Endodermal cell (in vitro differentiated cells): ENCODE data around the gene MAP7. TPM values are rescaled to one million over a fixed set of nuclear protein-coding genes. Genes with fewer than 3 reads are reported as not detected.

Experiments used
- DNase-seq: peaks from one replicate; pipeline ENCODE4 v3.0.0-alpha.2; 2017
- H3K27ac ChIP-seq: 2 replicates; pipeline ENCODE4 v1.5.1; 2013; ENCODE audit warnings: mild to moderate bottlenecking, low read depth, low read length, moderate library complexity
- H3K27me3 ChIP-seq: 2 replicates; pipeline ENCODE4 v1.6.1; 2013; ENCODE audit warnings: mild to moderate bottlenecking, low read length, moderate library complexity; ENCODE audit not compliant: insufficient read depth, control insufficient read depth, poor library complexity, severe bottlenecking
- H3K36me3 ChIP-seq: 2 replicates; pipeline ENCODE4 v1.7.0; 2013; ENCODE audit warnings: mild to moderate bottlenecking, low read length, moderate library complexity; ENCODE audit not compliant: control insufficient read depth, insufficient read depth
- H3K4me1 ChIP-seq: one replicate; pipeline ENCODE4 v1.7.0; 2013; ENCODE audit warnings: low read length; ENCODE audit not compliant: control insufficient read depth, insufficient read depth
- H3K4me3 ChIP-seq: 2 replicates; pipeline ENCODE4 v1.5.1; 2013; ENCODE audit warnings: mild to moderate bottlenecking, low read length, moderate library complexity
- H3K9ac ChIP-seq: 2 replicates; pipeline ENCODE4 v1.6.1; 2013; ENCODE audit warnings: mild to moderate bottlenecking, low read length, moderate library complexity; ENCODE audit not compliant: poor library complexity, severe bottlenecking; ENCODE audit errors: extremely low read depth
- H3K9me3 ChIP-seq: 2 replicates; pipeline ENCODE4 v1.6.1; 2013; ENCODE audit warnings: mild to moderate bottlenecking, low read length, moderate library complexity; ENCODE audit not compliant: control insufficient read depth
- H3K27ac Mint-ChIP-seq: 2 replicates; pipeline ENCODE4 v1.8.0; 2020; ENCODE audit warnings: mixed read lengths
- H3K27me3 Mint-ChIP-seq: 2 replicates; pipeline ENCODE4 v1.8.0; 2021; ENCODE audit warnings: mild to moderate bottlenecking, mixed read lengths; ENCODE audit not compliant: insufficient read depth
- H3K36me3 Mint-ChIP-seq: 2 replicates; pipeline ENCODE4 v1.8.0; 2020; ENCODE audit warnings: low read depth, mixed read lengths
- H3K4me1 Mint-ChIP-seq: 2 replicates; pipeline ENCODE4 v1.8.0; 2020; ENCODE audit warnings: mixed read lengths
- H3K4me3 Mint-ChIP-seq: 2 replicates; pipeline ENCODE4 v1.8.0; 2020; ENCODE audit warnings: mild to moderate bottlenecking, moderate library complexity, mixed read lengths
- H3K9me3 Mint-ChIP-seq: 2 replicates; pipeline ENCODE4 v1.8.0; 2020; ENCODE audit warnings: mild to moderate bottlenecking, mixed read lengths
- CTCF ChIP-seq: fragments of 200-600 bp; sonication (generic); conservative IDR thresholded peaks from 2 replicates; pipeline ENCODE4 v1.5.0; 2021; ENCODE audit warnings: antibody characterized with exemption, mild to moderate bottlenecking
- WGBS, 2 experiments: methylation state at CpG; one replicate each; pipeline versions ENCODE4 v1.1.5 to v1.1.7; 2013; ENCODE audit warnings: missing lambda C conversion rate in 2 of 2, mixed read lengths in 1 of 2; ENCODE audit not compliant: insufficient coverage in 1 of 2, insufficient read length in 1 of 2; 5-methylcytosine and 5-hydroxymethylcytosine counted together
- total RNA-seq, 2 donors: library from RNA; stranded (reverse); fragmentation: NEBNext Ultra II Directional in 1 of 2; extraction: Animal tissue kit (Norgen Biotek cat#: 25700) in 1 of 2; gene quantifications; 2 replicates in 1 of 2; 3 replicates in 1 of 2; pipeline ENCODE4 v1.2.1, GENCODE V29; 2021

Gene MAP7
- total RNA-seq, 2 donors from 2014 or later: 42.4 to 48.7 TPM

- Mint-ChIP-seq H3K4me3 (no peak overlapping the region), H3K27ac (no peak overlapping the region), H3K27me3 (no peaks in the 10 kb centered on the region), H3K36me3 (peaks cover 13% of the 10 kb centered on the region), H3K9me3 (peaks cover 4% of the 10 kb centered on the region), H3K4me1 (no peaks in the 10 kb centered on the region)
- TF ChIP-seq CTCF: no peak
- Histone ChIP-seq H3K27me3 (no peaks in the 10 kb centered on the region), H3K9me3 (no peaks in the 10 kb centered on the region), H3K36me3 (no peaks in the 10 kb centered on the region), H3K4me1 (no peaks in the 10 kb centered on the region), H3K4me3 (no peak overlapping the region), H3K27ac (no peak overlapping the region), H3K9ac (no peak overlapping the region)
- DNase-seq: no peak
- 86 to 100% methylated on average over 1 to 3 of the region's 3 CpGs for WGBS, 2 experiments
These were observed 144.7 kb downstream of the MAP7 start for GRCh38 chr6:136405420-136406029.

- Histone ChIP-seq H3K27me3 (no peaks in the 10 kb centered on the region), H3K4me3 (no peak overlapping the region), H3K4me1 (no peaks in the 10 kb centered on the region), H3K9me3 (no peaks in the 10 kb centered on the region), H3K9ac (no peak overlapping the region), H3K27ac (no peak overlapping the region), H3K36me3 (no peaks in the 10 kb centered on the region)
- no peak for TF ChIP-seq CTCF
- Mint-ChIP-seq H3K27ac (no peak overlapping the region), H3K4me3 (no peak overlapping the region), H3K4me1 (no peaks in the 10 kb centered on the region), H3K9me3 (peaks cover 4% of the 10 kb centered on the region), H3K36me3 (peaks cover 15% of the 10 kb centered on the region), H3K27me3 (no peaks in the 10 kb centered on the region)
- DNase-seq: no peak
- WGBS, 2 experiments: 80 to 94% methylated on average over 2 to 4 of the region's 6 CpGs
These were observed 145.4 kb downstream of the MAP7 start for GRCh38 chr6:136404627-136405419.

GRCh38 chr6:136404007-136404406 lies 146.2 kb downstream of the MAP7 start:
- no peak overlapping the region for H3K27ac ChIP-seq
- no peaks in the 10 kb centered on the region for H3K36me3 ChIP-seq
- H3K27me3 ChIP-seq: no peaks in the 10 kb centered on the region
- no peaks in the 10 kb centered on the region for H3K9me3 ChIP-seq
- H3K4me3 ChIP-seq: no peak overlapping the region
- H3K4me3 Mint-ChIP-seq: no peak overlapping the region
- WGBS, 2 experiments: 100% methylated on average over 2 of the region's 3 CpGs; no CpG with 5 or more reads in 1 of the 2 experiments
- TF ChIP-seq CTCF: no peak
- H3K4me1 Mint-ChIP-seq: no peaks in the 10 kb centered on the region
- H3K4me1 ChIP-seq: no peaks in the 10 kb centered on the region
- H3K27ac Mint-ChIP-seq: no peak overlapping the region
- peaks cover 4% of the 10 kb centered on the region for H3K9me3 Mint-ChIP-seq
- no peaks in the 10 kb centered on the region for H3K27me3 Mint-ChIP-seq
- no peak overlapping the region for H3K9ac ChIP-seq
- DNase-seq: no peak
- H3K36me3 Mint-ChIP-seq: peaks cover 19% of the 10 kb centered on the region
